ENCODE data around the gene PAX9. TPM values are rescaled to one million over a fixed set of nuclear protein-coding genes. Genes with fewer than 3 reads are reported as not detected.

Gene PAX9
- 12.0 and 20.9 TPM in 2 replicates for total RNA-seq

GRCh38 chr14:36661506-36662257 lies at the start of gene PAX9:
PAX9 (plus strand) TSS chr14:36661860; CDS start chr14:36662090, 230 bp downstream.

Other genes with a start within 250 kb of the PAX9 start
- gene NKX2-1, start 141.6 kb upstream of the PAX9 start, total RNA-seq: 9.1 and 10.6 TPM in 2 replicates
- 4.2 TPM in 2 replicates for gene NKX2-8, start 79.2 kb upstream of the PAX9 start, total RNA-seq